ENCODE data around the gene ATP1A2. TPM values are rescaled to one million over a fixed set of nuclear protein-coding genes. Genes with fewer than 3 reads are reported as not detected.
"Not testable (repeated sequence)": the region's sequence is repeated elsewhere in the genome, so short reads cannot be mapped to it uniquely, and the experiment has no call there.

The ATP1A2 gene
- total RNA-seq, 1 donor from 2014 or later = not detected

- Mint-ChIP-seq H3K4me1 (no peaks in the 10 kb centered on the region), H3K27me3 (peaks cover 19% of the 10 kb centered on the region), H3K4me3 (no peak overlapping the region), H3K9me3 (no peaks in the 10 kb centered on the region), H3K27ac (no peak overlapping the region), H3K36me3 (ENCODE audit: low read depth) (no peaks in the 10 kb centered on the region)
- intact Hi-C loops (cut with micrococcal nuclease) = no loop called here
- DNase-seq = no peak
Observed at GRCh38 chr1:160116283-160117147, 956 bp downstream of the ATP1A2 start.

- DNase-seq = no peak
- no peaks in the 10 kb centered on the region for H3K36me3 Mint-ChIP-seq (ENCODE audit: low read depth)
Observed at GRCh38 chr1:160117300-160117699, 1.7 kb downstream of the ATP1A2 start.

GRCh38 chr1:160117709-160118183 lies 2.2 kb downstream of the ATP1A2 start:
- H3K4me3 Mint-ChIP-seq = no peak overlapping the region
- no peaks in the 10 kb centered on the region for H3K36me3 Mint-ChIP-seq (ENCODE audit: low read depth)
- peaks cover 21% of the 10 kb centered on the region for H3K27me3 Mint-ChIP-seq
- no peaks in the 10 kb centered on the region for H3K4me1 Mint-ChIP-seq
- intact Hi-C loops (cut with micrococcal nuclease) = no loop called here
- no peak for DNase-seq
- H3K9me3 Mint-ChIP-seq = no peaks in the 10 kb centered on the region
- H3K27ac Mint-ChIP-seq = no peak overlapping the region

More at GRCh38 chr1:160117300-160117699, 1.7 kb downstream of the ATP1A2 start:
- intact Hi-C loops (cut with micrococcal nuclease) = no loop called here
- H3K27ac Mint-ChIP-seq = no peak overlapping the region
- H3K4me1 Mint-ChIP-seq = no peaks in the 10 kb centered on the region
- H3K4me3 Mint-ChIP-seq = no peak overlapping the region
- H3K9me3 Mint-ChIP-seq = no peaks in the 10 kb centered on the region
- H3K27me3 Mint-ChIP-seq = peaks cover 21% of the 10 kb centered on the region

DNA sequence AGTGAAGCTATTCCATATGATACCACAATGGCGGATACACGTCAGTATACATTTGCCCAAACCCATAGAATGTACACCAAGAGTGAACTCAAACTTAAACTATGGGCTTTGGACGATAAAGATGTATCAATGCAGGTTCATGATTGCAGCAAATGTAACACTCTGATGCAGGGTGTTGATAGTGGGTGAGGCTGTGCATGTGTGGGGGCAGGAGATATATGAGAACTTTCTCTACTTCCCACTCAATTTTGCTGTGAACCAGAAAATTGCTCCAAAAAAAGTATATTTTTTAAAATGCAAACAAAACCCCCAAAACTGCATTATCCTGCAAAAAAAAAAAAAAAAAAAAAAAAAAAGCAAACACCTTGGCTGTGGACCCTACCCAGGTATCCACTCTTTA lies 3.4 kb downstream of the ATP1A2 start:
- no peak for DNase-seq
- Mint-ChIP-seq H3K27ac (no peak overlapping the region), H3K27me3 (peaks cover 21% of the 10 kb centered on the region), H3K4me3 (no peak overlapping the region), H3K36me3 (ENCODE audit: low read depth) (no peaks in the 10 kb centered on the region), H3K4me1 (no peaks in the 10 kb centered on the region), H3K9me3 (no peaks in the 10 kb centered on the region)
- intact Hi-C loops (cut with micrococcal nuclease) = no loop called here

DNA sequence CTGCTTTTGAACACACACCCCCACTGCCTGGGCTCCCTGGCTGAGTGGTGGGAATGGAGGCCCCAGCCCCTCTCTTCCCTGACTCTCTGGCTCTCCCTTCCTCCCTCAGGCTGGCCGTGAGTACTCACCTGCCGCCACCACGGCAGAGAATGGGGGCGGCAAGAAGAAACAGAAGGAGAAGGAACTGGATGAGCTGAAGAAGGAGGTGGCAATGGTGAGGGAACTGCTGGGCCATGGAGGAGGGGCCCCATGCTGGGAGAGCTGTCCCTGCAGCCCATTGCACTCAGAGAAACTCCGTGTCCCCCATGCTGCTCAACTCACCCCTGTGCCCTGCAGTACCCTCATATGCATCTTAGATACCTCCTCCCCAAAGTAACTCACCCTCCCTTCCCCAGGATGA lies 5.2 kb downstream of the ATP1A2 start:
- H3K9me3 Mint-ChIP-seq = no peaks in the 10 kb centered on the region
- H3K4me3 Mint-ChIP-seq = no peak overlapping the region
- no peak for DNase-seq
- peaks cover 19% of the 10 kb centered on the region for H3K27me3 Mint-ChIP-seq
- intact Hi-C loops (cut with micrococcal nuclease) = no loop called here
- no peak overlapping the region for H3K27ac Mint-ChIP-seq
- no peaks in the 10 kb centered on the region for H3K4me1 Mint-ChIP-seq
- H3K36me3 Mint-ChIP-seq (ENCODE audit: low read depth) = no peaks in the 10 kb centered on the region

DNA sequence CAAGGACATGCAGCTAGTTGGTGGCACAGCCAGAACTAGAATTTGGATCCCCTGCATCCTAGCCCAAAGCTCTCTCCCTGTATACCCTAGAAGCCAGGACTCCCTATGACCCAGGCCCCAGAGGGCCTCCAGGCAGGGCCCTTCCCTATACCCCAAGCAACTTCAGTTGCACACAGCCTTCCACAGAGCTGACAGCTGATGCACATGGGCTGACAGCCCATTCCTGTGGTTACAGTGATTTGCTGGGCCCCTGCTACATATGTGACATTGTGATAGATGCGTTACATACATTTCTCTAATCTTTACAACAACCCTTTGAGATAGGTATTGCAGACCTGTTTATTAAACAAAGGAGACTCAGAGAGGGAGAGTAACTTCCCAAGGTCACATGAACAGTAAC lies 5.8 kb downstream of the ATP1A2 start:
- H3K27ac Mint-ChIP-seq = no peak overlapping the region
- no peaks in the 10 kb centered on the region for H3K9me3 Mint-ChIP-seq
- peaks cover 19% of the 10 kb centered on the region for H3K27me3 Mint-ChIP-seq
- DNase-seq = no peak
- H3K4me3 Mint-ChIP-seq = no peak overlapping the region
- intact Hi-C loops (cut with micrococcal nuclease) = no loop called here
- no peaks in the 10 kb centered on the region for H3K36me3 Mint-ChIP-seq (ENCODE audit: low read depth)
- H3K4me1 Mint-ChIP-seq = no peaks in the 10 kb centered on the region

DNA sequence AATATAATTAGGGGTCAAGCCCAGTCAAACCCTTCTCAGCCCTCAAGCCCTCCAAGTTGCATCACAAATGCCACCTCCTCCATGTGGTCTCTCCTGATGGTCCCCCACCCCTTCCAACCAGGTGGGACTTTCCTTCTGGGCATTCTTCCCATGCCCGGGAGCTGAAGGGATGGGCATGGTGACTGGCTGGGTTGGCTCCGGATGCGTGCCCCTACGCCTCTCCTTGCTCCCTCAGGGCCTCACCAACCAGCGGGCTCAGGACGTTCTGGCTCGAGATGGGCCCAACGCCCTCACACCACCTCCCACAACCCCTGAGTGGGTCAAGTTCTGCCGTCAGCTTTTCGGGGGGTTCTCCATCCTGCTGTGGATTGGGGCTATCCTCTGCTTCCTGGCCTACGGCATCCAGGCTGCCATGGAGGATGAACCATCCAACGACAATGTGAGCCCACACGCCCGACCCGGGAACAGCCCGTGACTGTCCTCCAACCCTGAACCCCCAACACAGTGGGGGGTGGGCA lies 7.5 kb downstream of the ATP1A2 start:
- Mint-ChIP-seq H3K27me3 (peaks cover 10% of the 10 kb centered on the region), H3K4me1 (no peaks in the 10 kb centered on the region), H3K27ac (no peak overlapping the region)

GRCh38 chr1:160123726-160124125 lies 8.2 kb downstream of the ATP1A2 start:
- no peak for DNase-seq
- H3K27ac Mint-ChIP-seq = no peak overlapping the region
- no peaks in the 10 kb centered on the region for H3K36me3 Mint-ChIP-seq (ENCODE audit: low read depth)
- intact Hi-C loops (cut with micrococcal nuclease) = no loop called here
- H3K4me1 Mint-ChIP-seq = no peaks in the 10 kb centered on the region
- H3K9me3 Mint-ChIP-seq = no peaks in the 10 kb centered on the region
- peaks cover 6% of the 10 kb centered on the region for H3K27me3 Mint-ChIP-seq
- no peak overlapping the region for H3K4me3 Mint-ChIP-seq

More for the DNA sequence above, 7.5 kb downstream of the ATP1A2 start:
- Mint-ChIP-seq H3K36me3 (ENCODE audit: low read depth) (no peaks in the 10 kb centered on the region), H3K4me3 (no peak overlapping the region), H3K9me3 (no peaks in the 10 kb centered on the region)
- intact Hi-C loops (cut with micrococcal nuclease) = no loop called here
- DNase-seq = no peak

DNA sequence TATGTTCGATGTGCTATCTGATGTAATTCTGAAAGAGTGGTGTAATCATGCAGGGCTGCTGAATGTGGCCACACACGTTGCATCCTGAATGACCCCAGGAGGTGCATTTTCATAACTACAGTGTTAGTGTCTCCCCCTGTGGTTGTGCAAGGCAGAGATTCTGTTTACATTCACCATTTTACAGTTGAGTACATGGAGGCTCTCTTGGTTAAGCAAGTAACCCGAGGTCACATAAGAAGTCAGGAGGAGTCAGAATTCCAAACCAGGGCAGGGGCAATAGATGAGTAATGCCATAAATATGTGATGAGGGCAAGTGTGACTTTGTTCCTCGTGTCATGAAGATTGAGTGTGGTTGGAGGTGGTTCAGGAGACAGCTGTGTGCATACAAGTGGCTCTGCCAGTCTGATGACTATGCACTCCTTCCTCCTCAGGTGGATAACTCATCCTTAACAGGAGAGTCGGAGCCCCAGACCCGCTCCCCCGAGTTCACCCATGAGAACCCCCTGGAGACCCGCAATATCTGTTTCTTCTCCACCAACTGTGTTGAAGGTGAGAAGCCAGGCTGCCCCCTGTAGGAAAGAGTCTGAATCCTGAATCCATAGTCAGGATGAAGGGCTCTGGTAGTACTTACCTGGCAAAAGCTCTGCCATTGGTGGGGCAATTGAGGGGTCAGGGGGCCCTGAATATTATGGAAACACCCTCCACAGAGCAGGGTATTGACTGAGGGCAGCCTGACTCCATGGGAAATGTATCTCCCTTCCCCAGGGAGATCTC lies 9.3 kb downstream of the ATP1A2 start:
- no peaks in the 10 kb centered on the region for H3K36me3 Mint-ChIP-seq (ENCODE audit: low read depth)
- no peak for DNase-seq
- H3K4me1 Mint-ChIP-seq = no peaks in the 10 kb centered on the region
- H3K27ac Mint-ChIP-seq = no peak overlapping the region
- H3K9me3 Mint-ChIP-seq = no peaks in the 10 kb centered on the region
- H3K27me3 Mint-ChIP-seq = peaks cover 8% of the 10 kb centered on the region
- intact Hi-C loops (cut with micrococcal nuclease) = no loop called here
- no peak overlapping the region for H3K4me3 Mint-ChIP-seq

GRCh38 chr1:160125746-160126145 lies 10.2 kb downstream of the ATP1A2 start:
- peaks cover 5% of the 10 kb centered on the region for H3K27me3 Mint-ChIP-seq
- H3K27ac Mint-ChIP-seq = no peak overlapping the region
- H3K4me1 Mint-ChIP-seq = no peaks in the 10 kb centered on the region
- no peaks in the 10 kb centered on the region for H3K36me3 Mint-ChIP-seq (ENCODE audit: low read depth)
- no peak for DNase-seq
- H3K9me3 Mint-ChIP-seq = no peaks in the 10 kb centered on the region
- no peak overlapping the region for H3K4me3 Mint-ChIP-seq
- intact Hi-C loops (cut with micrococcal nuclease) = no loop called here

GRCh38 chr1:160126342-160126741 lies 10.8 kb downstream of the ATP1A2 start:
- intact Hi-C loops (cut with micrococcal nuclease); H3K36me3 Mint-ChIP-seq (ENCODE audit: low read depth); H3K27ac Mint-ChIP-seq; DNase-seq; H3K9me3 Mint-ChIP-seq; H3K4me1 Mint-ChIP-seq; H3K27me3 Mint-ChIP-seq; H3K4me3 Mint-ChIP-seq: not testable (repeated sequence)

DNA sequence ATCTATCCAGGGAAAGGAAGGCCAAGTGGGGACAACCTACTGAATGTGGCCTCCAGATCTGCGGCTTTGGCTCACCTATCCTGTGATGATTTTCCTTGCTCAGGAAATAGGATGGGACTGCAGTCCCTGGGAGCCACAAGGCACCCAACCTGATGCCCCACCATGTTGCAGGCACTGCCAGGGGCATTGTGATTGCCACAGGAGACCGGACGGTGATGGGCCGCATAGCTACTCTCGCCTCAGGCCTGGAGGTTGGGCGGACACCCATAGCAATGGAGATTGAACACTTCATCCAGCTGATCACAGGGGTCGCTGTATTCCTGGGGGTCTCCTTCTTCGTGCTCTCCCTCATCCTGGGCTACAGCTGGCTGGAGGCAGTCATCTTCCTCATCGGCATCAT lies 11.8 kb downstream of the ATP1A2 start:
- Mint-ChIP-seq H3K4me1 (no peaks in the 10 kb centered on the region), H3K9me3 (no peaks in the 10 kb centered on the region), H3K27ac (no peak overlapping the region), H3K36me3 (ENCODE audit: low read depth) (no peaks in the 10 kb centered on the region), H3K27me3 (peaks cover 12% of the 10 kb centered on the region), H3K4me3 (no peak overlapping the region)
- DNase-seq = no peak
- intact Hi-C loops (cut with micrococcal nuclease) = no loop called here

GRCh38 chr1:160127865-160128523 lies 12.4 kb downstream of the ATP1A2 start:
- no peak for DNase-seq
- H3K4me3 Mint-ChIP-seq = no peak overlapping the region
- H3K36me3 Mint-ChIP-seq (ENCODE audit: low read depth) = no peaks in the 10 kb centered on the region
- peaks cover 18% of the 10 kb centered on the region for H3K27me3 Mint-ChIP-seq
- no peaks in the 10 kb centered on the region for H3K9me3 Mint-ChIP-seq
- intact Hi-C loops (cut with micrococcal nuclease) = no loop called here
- H3K4me1 Mint-ChIP-seq = no peaks in the 10 kb centered on the region
- no peak overlapping the region for H3K27ac Mint-ChIP-seq

- H3K9me3 Mint-ChIP-seq = no peaks in the 10 kb centered on the region
- intact Hi-C loops (cut with micrococcal nuclease) = no loop called here
Observed at GRCh38 chr1:160128636-160129035, 13.1 kb downstream of the ATP1A2 start.

More at GRCh38 chr1:160128636-160129035, 13.1 kb downstream of the ATP1A2 start:
- H3K4me3 Mint-ChIP-seq = no peak overlapping the region
- H3K36me3 Mint-ChIP-seq (ENCODE audit: low read depth) = no peaks in the 10 kb centered on the region
- DNase-seq = no peak
- H3K4me1 Mint-ChIP-seq = no peaks in the 10 kb centered on the region
- no peak overlapping the region for H3K27ac Mint-ChIP-seq
- peaks cover 19% of the 10 kb centered on the region for H3K27me3 Mint-ChIP-seq
